Neural progenitor cell (in vitro differentiated cells): ENCODE results near the gene PLEKHO2.

Experiments used
- EZH2 ChIP-seq: fragments of 200-600 bp; sonication (generic); IDR thresholded peaks from 2 replicates; pipeline ENCODE4 v1.6.1; 2017; ENCODE audit warnings: antibody characterized with exemption, mild to moderate bottlenecking, moderate library complexity
- EZH2phosphoT487 ChIP-seq: fragments of 200-600 bp; sonication (generic); IDR thresholded peaks from 2 replicates; pipeline ENCODE4 v1.6.1; 2017; ENCODE audit warnings: antibody characterized with exemption
- TF ChIP-seq, protein P1 (sequence below): fragments of 200-600 bp; sonication (generic); IDR thresholded peaks from 2 replicates; pipeline ENCODE4 v1.5.1; 2017; ENCODE audit warnings: antibody characterized with exemption, mild to moderate bottlenecking

DNA sequence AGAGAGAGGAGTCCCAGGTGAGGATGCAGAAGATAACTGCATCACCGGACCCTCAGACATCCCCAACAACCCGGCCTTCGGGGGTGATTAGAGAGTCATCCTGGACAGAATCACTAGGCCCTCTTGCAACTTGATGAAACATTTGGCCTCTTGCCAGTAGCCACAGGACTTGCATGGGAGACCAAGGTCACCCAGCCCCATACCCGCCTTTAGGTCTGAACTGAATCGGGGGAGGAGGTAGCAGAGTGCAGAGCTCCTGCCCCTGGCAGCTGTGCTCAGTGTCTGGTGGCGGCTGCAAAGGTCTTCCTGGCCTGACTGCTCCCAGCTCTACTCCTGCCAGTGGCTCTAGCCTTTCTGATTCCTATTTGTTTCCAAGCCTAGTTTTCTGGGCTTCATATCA lies 28.6 kb upstream of the PLEKHO2 start:
- TF ChIP-seq, protein P1, sequence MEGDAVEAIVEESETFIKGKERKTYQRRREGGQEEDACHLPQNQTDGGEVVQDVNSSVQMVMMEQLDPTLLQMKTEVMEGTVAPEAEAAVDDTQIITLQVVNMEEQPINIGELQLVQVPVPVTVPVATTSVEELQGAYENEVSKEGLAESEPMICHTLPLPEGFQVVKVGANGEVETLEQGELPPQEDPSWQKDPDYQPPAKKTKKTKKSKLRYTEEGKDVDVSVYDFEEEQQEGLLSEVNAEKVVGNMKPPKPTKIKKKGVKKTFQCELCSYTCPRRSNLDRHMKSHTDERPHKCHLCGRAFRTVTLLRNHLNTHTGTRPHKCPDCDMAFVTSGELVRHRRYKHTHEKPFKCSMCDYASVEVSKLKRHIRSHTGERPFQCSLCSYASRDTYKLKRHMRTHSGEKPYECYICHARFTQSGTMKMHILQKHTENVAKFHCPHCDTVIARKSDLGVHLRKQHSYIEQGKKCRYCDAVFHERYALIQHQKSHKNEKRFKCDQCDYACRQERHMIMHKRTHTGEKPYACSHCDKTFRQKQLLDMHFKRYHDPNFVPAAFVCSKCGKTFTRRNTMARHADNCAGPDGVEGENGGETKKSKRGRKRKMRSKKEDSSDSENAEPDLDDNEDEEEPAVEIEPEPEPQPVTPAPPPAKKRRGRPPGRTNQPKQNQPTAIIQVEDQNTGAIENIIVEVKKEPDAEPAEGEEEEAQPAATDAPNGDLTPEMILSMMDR = no peak
- no peak for TF ChIP-seq EZH2
- TF ChIP-seq EZH2phosphoT487 = no peak
